ENCODE results near the gene FAM171A1.
A peak's percentile ranks its signal among the peaks of the same experiment; 100 is the strongest.
"Not testable (repeated sequence)": the region's sequence is repeated elsewhere in the genome, so short reads cannot be mapped to it uniquely, and the experiment has no call there.

FAM171A1 gene

GRCh38 chr10:15237351-15237750 lies 133.7 kb downstream of the FAM171A1 start:
- DNase-seq = peak in 1 of 2 donors; percentile 17

GRCh38 chr10:15236340-15236739 lies 134.7 kb downstream of the FAM171A1 start:
- no peak for DNase-seq

- DNase-seq = no peak
Observed at GRCh38 chr10:15232279-15232678, 138.8 kb downstream of the FAM171A1 start.

DNA sequence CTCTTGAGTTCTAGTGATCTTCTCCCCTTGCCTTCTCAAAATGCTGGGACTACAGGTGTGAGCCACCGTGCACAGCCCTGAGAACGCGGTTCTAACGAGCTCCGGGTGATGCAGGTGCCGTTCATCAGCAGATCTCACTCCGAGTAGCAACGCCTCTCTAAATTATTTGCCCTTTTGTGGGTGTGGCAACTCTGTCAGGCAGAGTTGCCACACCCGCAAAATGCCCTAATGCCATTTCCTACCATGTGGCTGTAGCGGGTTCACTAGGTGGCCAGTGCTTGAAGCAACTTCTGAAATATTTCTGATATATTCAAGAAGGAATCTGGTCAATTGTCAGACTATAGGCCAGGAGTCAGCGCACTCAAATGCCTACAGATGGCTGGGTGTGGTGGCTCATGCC lies 139.7 kb downstream of the FAM171A1 start:
- no peak for DNase-seq

- DNase-seq = no peak
Observed at GRCh38 chr10:15230257-15230656, 140.8 kb downstream of the FAM171A1 start.

GRCh38 chr10:15229268-15229667 lies 141.8 kb downstream of the FAM171A1 start:
- no peak for DNase-seq

- no peak for DNase-seq
Observed at GRCh38 chr10:15228426-15228825, 142.7 kb downstream of the FAM171A1 start.

- no peak for DNase-seq
Observed at GRCh38 chr10:15227611-15228372, 143.3 kb downstream of the FAM171A1 start.

GRCh38 chr10:15225511-15225910 lies 145.6 kb downstream of the FAM171A1 start:
- DNase-seq = no peak

GRCh38 chr10:15224948-15225347 lies 146.1 kb downstream of the FAM171A1 start:
- DNase-seq = no peak

DNA sequence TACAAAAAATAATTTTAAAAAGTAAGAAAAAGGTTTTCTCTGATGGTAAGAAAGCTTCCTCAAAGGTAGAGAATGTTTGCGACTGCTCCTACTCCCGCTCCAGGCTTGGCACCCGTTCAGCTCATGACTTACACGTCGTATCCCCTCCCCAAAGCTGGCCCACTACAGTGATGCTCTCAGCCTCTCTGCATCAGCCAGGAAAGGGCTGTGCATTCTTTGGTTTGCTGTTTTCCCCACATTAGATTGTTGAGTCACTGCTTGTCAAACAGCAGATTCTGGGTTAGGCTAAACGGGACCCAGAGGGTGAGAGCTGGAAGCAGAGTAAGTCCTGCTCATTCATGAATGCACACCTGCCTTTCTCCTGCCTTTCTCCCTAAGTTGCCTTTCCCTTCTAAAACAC lies 147.9 kb downstream of the FAM171A1 start:
- DNase-seq = no peak

GRCh38 chr10:15222511-15222910 lies 148.6 kb downstream of the FAM171A1 start:
- DNase-seq = no peak

DNA sequence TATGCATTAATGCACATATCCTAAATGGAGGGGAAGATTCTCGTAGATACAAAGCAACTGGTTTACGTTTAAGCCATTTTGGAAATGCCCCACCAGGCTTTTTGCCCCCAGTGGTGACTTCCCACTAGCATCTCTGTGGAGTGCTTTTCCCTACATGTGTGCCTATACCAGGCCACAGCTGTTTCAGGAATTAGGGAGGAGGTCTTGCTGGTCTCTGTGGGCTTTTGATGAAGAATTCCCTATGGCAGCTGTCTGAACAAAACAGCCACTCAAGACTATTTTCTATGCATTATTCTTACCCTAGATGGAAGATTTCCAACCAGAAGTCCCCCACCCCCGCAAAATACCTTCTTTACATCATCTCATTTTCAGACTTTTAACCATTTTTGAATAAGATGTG lies 150.6 kb downstream of the FAM171A1 start:
- DNase-seq = no peak

DNA sequence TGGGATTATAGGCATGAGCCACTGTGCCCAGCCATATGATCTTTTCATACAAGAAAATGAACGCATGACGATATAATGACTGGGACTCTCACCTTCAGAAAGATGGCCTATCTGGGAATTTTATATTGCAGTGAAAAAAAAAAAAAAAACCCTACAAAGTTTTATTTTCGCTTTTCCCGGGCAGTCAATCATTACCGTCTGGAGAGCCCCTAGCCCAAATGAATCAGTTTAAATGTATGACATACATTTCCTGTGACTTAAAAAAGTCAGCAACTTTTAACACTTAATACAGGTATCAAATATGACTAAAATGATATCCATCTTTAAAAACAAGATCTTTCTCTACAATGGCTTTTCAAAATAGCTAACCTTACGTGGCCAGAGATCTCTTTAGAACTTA lies 154.4 kb downstream of the FAM171A1 start:
- DNase-seq = no peak

DNA sequence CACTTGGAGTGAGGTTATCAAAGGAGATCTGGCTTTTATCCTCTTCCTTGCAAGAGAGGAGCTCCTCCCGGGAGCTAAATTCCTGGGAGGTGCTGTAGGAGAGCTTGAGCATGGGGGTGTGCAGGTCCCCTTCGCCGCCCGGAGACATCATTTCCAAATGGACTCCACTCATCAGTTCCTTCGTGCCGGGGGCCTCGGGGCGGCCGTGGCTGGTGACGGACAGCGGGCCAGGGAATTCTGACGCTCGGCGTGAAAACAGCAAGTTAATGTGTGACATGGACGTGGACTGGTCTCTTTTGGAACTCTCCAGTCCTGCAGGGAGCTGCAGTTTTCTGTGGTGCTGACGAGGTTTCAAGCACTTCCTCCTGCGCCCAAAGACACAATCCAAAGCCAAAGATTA lies 156.9 kb downstream of the FAM171A1 start:
- no peak for DNase-seq

DNA sequence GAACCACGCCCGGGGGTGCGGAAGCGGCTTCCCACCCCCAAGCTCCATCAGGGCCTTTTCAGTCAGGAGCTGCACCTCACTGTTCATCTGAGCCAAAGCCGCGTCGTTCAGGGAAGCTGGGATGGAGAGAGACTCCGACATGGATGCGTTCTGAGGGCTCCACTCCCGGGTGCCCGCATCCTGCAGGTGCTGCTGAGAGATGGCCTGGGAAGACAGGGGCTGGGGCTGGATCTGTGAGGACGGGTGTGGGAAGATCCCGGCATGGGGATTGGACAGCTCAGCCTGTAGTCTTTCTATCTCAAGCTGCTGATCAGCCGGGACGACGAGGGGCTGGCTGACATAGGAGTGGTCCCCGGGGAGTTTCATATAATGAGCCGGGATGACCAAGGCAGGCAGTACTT lies 157.6 kb downstream of the FAM171A1 start:
- no peak for DNase-seq

- DNase-seq = no peak
Observed at GRCh38 chr10:15211464-15211979, 159.6 kb downstream of the FAM171A1 start.

- no peak for DNase-seq
Observed at GRCh38 chr10:15210521-15210920, 160.6 kb downstream of the FAM171A1 start.

- peak; percentile 76 to 82 for DNase-seq
Observed at GRCh38 chr10:15209827-15210509, 161.1 kb downstream of the FAM171A1 start.

DNA sequence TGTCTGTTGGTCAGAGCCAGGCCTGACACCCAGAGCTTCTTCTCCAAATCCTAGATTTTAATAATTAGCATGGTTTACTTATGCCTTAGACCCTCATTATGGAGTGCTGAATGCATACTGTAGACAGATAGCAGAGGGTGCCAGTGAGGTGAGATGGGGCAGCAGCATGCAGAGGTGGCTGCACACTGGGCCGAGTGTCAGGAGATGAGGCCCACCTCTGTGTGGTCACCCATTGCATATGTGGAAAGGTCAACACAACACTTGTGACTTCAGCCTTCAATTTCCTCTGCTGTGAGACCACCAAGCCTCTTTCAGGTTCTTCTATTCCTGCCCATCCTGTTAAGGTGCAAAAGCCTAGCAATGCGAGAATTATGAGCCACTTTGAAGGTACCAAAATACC lies 162.9 kb downstream of the FAM171A1 start:
- no peak for DNase-seq

GRCh38 chr10:15207410-15207809 lies 163.7 kb downstream of the FAM171A1 start:
- DNase-seq = not testable (repeated sequence)

DNA sequence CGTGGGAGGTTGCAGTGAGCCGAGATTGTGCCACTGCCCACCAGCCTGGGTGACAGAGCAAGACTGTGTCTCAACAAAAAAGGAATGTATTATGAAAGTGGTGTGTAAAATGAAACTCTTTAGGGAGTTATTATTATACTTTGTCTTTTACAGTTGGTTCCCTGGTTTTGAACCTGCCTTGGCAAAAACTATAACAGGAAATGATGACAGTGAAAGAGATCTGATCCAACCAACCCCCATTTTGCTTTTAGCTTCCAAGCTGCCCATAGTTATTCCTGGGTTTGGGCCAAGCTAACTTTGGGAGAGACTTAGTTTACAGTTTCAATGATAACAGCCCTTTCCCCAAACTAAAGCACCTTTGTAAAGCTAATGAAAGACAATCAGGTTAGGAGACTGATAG lies 168.4 kb downstream of the FAM171A1 start:
- DNase-seq = no peak

DNA sequence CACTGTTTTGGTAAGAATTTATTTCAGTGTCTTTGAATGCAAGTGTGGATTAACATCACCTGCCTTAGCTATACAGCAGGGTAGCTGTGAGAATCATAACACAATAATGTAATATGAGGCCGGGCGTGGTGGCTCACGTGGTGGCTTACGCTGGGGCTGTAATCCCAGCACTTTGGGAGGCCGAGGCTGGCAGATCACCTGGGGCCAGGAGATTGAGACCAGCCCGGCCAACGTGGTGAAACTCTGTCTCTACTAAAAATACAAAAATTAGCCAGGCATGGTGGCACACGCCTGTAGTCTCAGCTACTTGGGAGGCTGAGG lies 168.8 kb downstream of the FAM171A1 start:
- not testable (repeated sequence) for DNase-seq

DNA sequence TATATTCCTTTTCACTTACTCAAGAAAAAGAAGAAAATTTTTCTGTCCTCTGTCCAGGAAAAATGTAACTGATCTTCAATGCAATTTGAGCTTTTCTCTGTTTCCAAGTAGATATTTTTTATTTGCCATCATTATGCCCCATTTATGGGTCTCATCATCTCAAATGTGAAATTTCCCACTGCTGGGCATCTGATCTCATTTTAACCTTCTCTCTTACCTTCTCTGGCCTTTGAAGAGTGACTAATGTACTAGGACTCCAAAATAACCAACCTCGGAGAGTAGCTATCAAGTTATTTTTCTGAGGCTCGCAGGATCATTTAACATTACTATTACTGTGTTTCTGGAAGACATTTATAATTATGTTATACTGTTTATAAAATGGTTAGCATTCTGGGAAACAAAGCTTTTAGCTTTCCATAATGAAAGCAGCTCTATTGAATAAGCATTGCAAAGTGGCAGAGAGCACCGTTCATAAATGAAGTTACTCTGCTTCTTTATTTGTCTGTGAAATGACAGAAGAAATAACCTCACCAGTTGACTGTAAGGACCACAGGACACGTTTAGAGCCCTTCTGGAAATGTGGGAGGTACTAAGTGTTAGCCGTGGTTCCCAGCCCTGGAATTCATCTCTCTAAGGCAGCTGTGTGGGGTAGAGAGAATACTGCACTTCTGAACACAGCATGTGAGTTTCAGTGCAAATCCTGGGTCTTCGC lies 169.3 kb downstream of the FAM171A1 start:
- no peak for DNase-seq
